AG04449 (cell line): ENCODE measurements around the gene MRPS10.

Experiments used
- CTCF ChIA-PET: fragments of 350-600 bp; formaldehyde crosslinking; extraction: SDS; loops from one replicate; lab custom pipeline; 2021; ENCODE audit warnings: antibody characterized with exemption; lab: Yijun Ruan, JAX
- POLR2A ChIA-PET: fragments of 400-600, 350-600 bp; formaldehyde crosslinking; extraction: SDS; loops from one replicate; lab custom pipeline; 2020; ENCODE audit warnings: antibody characterized with exemption, inconsistent platforms; lab: Yijun Ruan, JAX
- DNase-seq: peaks from one replicate; pipeline ENCODE4 v3.0.0-alpha.2; 2010; ENCODE audit warnings: low read depth, low spot score
- H3K4me3 ChIP-seq: 2 replicates; pipeline ENCODE4 v1.5.1; 2011; ENCODE audit warnings: low read depth, mild to moderate bottlenecking, control low read depth, low read length
- CTCF ChIP-seq: IDR thresholded peaks from one replicate; pipeline ENCODE4 v1.5.1; 2011; ENCODE audit warnings: mild to moderate bottlenecking, moderate library complexity, low read length, control low read depth, inconsistent platforms; ENCODE audit not compliant: insufficient read depth; ENCODE audit errors: missing control alignments

Gene MRPS10

GRCh38 chr6:42228305-42228704 is 10.6 kb upstream of the MRPS10 start:
- DNase-seq: no peak
- H3K4me3 ChIP-seq: no peak overlapping the region
- POLR2A ChIA-PET: no interaction called here
- CTCF ChIA-PET: interaction anchor here (3.7 kb wide), 1 partner anchor 319 kb away, joined by 35 read pairs; no protein-coding TSS in a partner anchor
- no peak for TF ChIP-seq CTCF

- no peak for DNase-seq
- no peak overlapping the region for H3K4me3 ChIP-seq
- no peak for TF ChIP-seq CTCF
- POLR2A ChIA-PET: interaction anchor here (0.7 kb wide), 1 partner anchor 278 kb away, joined by 3 read pairs; no protein-coding TSS in a partner anchor
- CTCF ChIA-PET: interaction anchor here (1.0 to 4.2 kb wide), 5 partner anchors 13 to 320 kb away, joined by 3 to 35 read pairs (median 7); no protein-coding TSS in a partner anchor
Observed at GRCh38 chr6:42227173-42227850, 9.7 kb upstream of the MRPS10 start.

GRCh38 chr6:42226645-42227143 is 9.0 kb upstream of the MRPS10 start:
- ChIA-PET POLR2A (interaction anchor here (0.7 to 1.1 kb wide), 2 partner anchors 226 to 278 kb away, joined by 3 read pairs; no protein-coding TSS in a partner anchor), CTCF (interaction anchor here (0.7 to 4.2 kb wide), 10 partner anchors 12 to 321 kb away, joined by 3 to 35 read pairs (median 4); no protein-coding TSS in a partner anchor)
- H3K4me3 ChIP-seq: no peak overlapping the region
- TF ChIP-seq CTCF: no peak
- no peak for DNase-seq

- no peak for TF ChIP-seq CTCF
- POLR2A ChIA-PET: interaction anchor here (1.1 kb wide), 1 partner anchor 227 kb away, joined by 3 read pairs; no protein-coding TSS in a partner anchor
- H3K4me3 ChIP-seq: no peak overlapping the region
- no peak for DNase-seq
- CTCF ChIA-PET: interaction anchor here (0.7 to 4.2 kb wide), 9 partner anchors 12 to 321 kb away, joined by 3 to 35 read pairs (median 4); no protein-coding TSS in a partner anchor
Observed at GRCh38 chr6:42226161-42226611, 8.5 kb upstream of the MRPS10 start.

- ChIA-PET POLR2A (no interaction called here), CTCF (interaction anchor here (1.2 to 4.2 kb wide), 7 partner anchors 11 to 322 kb away, joined by 3 to 35 read pairs (median 6); no protein-coding TSS in a partner anchor)
- H3K4me3 ChIP-seq: no peak overlapping the region
- no peak for DNase-seq
- no peak for TF ChIP-seq CTCF
Observed at GRCh38 chr6:42225419-42225818, 7.8 kb upstream of the MRPS10 start.

- no peak overlapping the region for H3K4me3 ChIP-seq
- ChIA-PET CTCF (interaction anchor here (1.3 to 4.2 kb wide), 4 partner anchors 10 to 323 kb away, joined by 4 to 35 read pairs (median 16); no protein-coding TSS in a partner anchor), POLR2A (no interaction called here)
- no peak for TF ChIP-seq CTCF
- DNase-seq: no peak
Observed at GRCh38 chr6:42225029-42225339, 7.3 kb upstream of the MRPS10 start.
